HPDE6-E6E7 (cell line): Measurements from ENCODE around the gene LRRC4C.

Experiments
- DNase-seq: peaks from one replicate; pipeline ENCODE4 v3.0.0; 2011; ENCODE audit warnings: missing footprints; ENCODE audit errors: extremely low spot score

The LRRC4C gene

DNA sequence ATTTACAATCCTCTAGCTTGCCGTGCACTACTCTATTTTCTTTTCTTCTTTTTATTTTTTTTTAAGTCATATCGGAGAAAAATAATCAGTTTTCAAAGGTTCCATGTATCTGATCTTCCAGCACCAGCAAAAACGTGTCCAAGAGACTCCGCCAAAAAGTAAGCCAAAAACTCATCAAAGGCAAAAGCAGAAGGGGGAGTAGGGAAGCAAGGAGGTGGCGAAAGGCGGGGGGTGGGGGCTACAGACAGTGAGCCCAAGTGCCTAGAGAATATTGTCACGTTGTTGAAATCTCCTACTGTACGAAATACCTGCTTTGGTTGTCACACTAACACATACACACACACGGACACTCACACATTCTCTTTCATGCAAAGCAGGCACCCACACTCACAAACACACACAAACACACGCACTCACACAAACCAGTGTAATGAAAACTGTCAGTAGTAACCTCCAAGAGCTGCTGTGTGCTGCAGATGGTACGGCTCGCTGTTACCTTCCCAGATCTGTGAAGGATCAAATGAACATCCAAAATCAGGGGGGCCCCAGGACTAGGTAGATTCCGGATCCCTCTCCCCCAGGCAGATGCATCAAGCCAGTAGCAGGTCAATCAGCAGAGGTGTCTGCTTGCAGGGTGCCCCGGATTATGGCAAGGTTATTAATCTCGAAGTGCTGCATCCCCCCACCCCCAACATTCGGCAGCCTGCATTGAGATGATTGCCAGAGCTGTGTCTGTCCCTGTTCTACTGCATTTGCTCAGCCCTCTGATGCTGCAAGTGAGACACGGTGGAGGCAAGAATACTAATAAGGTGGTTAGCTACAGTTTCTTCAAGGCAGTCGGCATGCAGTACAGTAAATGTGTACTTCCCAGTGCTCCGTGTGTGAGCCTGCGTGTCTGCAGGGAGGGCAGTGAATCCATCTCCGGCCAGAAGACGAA, at the start of gene LRRC4C:
TSS of gene LRRC4C (minus strand) at position 188 of the 937 bp plus-strand sequence.
- DNase-seq, result no peak

DNA sequence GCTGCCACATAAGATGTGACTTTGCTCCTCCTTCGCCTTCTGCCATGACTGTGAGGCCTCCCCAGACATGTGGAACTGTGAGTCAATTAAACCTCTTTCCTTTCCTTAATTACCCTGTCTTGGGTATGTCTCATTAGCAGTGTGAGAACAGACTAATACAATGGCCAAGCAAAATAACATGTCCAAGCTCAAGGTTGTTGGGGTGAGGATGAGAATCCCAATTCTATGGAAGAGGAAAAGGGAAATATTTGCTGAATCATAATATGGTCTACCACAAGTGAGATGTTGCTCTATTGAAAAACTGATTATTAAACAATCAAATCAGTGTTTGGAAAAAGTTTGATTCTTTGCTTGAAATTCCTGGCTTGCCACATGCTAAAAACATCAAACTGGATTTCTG, 48.7 kb upstream of the LRRC4C start:
- no peak for DNase-seq

GRCh38 chr11:41499429-41499828, 40.0 kb upstream of the LRRC4C start:
- no peak for DNase-seq

DNA sequence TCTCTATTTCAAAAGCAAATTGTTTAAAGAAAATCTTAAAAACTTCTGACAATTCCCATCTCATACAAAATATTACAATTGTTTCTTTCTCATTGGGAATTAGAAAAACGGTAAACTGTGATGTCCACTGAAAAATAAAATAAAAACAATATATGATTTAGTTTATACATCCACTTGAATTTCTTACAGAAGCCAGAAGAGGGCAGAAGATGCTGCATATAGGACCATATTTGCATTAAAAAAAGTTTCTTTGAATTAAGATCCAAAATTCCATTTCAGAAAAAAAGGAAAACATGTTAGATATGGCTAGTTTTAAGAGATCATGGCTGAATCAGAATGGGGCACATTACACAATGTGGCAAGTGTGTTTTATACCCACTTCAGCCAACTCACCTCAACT, 39.3 kb upstream of the LRRC4C start:
- DNase-seq, result no peak

GRCh38 chr11:41497974-41498373, 38.5 kb upstream of the LRRC4C start:
- no peak for DNase-seq

DNA sequence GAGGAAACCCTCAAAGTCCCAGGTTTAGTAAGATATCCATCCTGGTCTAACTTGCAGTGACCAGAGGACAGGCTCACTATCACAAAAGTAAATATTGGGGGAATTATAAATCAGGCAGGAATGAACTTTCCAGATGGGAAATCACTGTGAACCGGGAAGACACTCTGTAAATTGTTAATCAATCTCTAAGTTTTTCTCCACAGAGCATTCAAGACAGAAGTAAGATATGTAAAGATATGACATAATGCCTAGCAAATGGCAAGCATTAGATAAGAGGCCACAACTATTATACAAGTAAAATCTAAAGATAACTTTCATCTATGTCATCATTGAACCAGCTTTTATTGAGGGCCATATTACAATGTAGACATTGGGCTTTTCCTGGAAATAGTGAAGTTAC, 35.3 kb upstream of the LRRC4C start:
- DNase-seq, result no peak

DNA sequence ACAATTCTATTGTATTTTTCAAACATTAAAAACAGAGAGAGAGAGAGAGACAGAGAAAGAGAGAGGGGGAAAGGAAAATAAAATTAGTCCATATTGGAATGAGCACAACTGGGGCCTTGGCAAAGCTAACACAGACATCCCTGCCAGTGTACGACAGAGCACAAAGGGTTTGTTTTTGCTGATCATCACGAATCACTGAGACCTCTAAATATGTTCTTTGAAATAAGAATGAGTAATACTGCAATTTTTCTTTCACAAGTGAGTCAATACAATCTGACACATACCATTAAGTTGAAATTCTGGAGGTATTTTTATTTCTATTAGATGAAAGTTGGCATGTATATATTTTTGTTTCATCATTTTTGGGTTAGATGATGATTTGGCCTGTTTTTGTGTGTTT, 27.0 kb upstream of the LRRC4C start:
- DNase-seq, result no peak

- no peak for DNase-seq
These were observed 24.5 kb upstream of the LRRC4C start for GRCh38 chr11:41483956-41484355.

- no peak for DNase-seq
These were observed 19.7 kb upstream of the LRRC4C start for GRCh38 chr11:41479179-41479578.

GRCh38 chr11:41461057-41461681, 1.7 kb upstream of the LRRC4C start:
- no peak for DNase-seq

GRCh38 chr11:41458641-41459040, 811 bp downstream of the LRRC4C start:
- no peak for DNase-seq

DNA sequence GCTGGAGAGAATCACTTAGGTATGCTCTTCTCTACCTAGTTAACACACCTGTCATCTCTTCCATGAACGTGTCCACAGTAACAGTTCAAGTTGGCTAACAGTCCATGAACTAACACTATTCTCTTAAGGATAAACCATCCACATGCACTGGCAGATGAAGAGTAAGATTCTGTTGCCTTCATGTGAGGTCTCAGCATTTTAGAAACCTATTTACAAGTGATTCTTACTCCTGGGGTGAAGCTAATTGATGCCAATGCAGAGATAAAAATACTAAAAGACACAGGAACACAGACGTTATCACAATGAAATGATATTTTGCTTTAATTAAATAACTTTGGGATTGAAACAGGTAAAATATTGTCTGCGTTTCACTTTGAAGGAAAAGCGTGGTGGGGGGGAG, 1.3 kb downstream of the LRRC4C start:
- no peak for DNase-seq

DNA sequence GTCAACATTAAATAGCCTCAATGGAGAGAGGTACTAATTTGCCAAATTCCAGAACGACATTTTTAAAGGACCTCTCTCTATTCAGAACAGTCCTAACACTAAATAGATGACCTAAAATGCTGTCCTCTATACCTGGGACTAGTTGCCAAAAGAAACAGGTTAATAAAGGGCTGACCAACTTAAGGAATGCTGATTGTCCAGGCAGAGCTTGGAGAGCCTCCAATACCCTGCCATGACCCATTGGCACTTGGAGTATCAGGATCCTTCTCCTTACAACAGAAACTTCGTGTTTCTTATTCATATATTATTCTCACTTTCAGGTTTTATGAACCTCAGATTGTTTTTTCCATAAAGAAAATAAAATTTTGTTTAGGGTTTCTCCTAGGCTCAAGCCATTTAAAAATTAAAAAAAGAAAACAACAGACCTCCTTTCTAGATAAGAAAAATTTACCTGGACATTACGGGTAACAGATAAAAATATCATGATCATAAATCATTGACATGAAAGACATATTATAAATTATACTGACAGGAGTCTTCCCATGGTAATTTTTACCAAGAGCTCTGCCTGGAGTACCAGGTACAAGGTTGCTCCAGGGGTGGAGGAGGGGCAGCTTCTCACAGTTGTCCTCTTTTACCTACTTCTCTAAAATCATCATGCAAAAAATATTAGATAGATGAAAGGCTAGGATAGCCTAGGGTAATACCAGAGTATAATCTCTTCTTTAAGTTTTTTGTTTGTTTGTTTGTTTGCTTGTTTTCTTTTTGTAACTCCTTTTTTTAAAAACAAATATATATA, 2.0 kb downstream of the LRRC4C start:
- no peak for DNase-seq

- DNase-seq, result no peak
These were observed 3.2 kb downstream of the LRRC4C start for GRCh38 chr11:41456269-41456668.

- no peak for DNase-seq
These were observed 8.4 kb downstream of the LRRC4C start for GRCh38 chr11:41451011-41451410.

DNA sequence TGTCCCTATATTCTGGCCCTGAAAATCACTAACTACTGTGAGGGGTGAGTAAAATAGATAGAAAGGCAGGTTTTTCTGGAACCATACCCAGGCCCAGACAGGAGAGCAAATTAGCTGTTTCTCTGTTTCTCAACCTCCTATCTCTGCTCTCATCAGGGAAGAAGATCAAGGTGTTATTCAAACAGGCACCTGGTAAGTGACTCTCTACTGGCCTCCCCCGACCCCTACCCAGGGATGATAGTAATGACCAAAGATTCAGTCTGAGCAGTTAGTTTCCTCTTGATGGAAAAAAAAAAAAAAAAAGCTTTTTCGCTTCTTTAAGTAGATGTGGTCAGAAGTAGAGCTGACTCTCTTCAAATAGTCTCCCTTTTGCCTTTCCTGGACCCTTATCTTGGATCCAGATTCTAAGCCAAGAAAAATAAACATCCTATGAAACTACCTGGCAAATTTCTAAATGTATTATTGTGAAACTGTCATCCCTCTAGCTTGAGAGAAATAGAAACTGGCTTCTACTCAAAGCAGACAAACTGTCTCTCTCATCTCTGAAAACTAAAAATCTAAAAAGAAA, 9.9 kb downstream of the LRRC4C start:
- DNase-seq, result no peak

DNA sequence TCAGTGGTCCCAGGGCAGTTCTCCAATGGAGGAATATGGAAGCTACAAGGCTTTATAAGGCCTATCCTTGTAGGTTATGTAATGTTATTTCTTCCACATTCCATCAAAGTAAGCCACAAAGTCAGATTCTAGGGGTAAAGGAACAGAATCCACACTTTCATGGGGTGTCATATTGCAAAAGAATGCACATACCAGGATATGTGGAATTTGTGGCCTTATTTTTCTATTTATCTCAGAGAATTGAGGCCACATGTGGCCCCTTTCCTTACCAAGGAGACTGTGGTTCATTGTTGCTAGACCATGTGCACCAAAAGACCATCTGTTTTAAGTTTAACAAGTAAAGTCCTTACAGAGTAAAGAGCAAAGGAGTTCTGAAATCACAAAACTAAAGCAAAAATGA, 12.9 kb downstream of the LRRC4C start:
- DNase-seq, result no peak

- peak; percentile 14 for DNase-seq
These were observed 13.3 kb downstream of the LRRC4C start for GRCh38 chr11:41446107-41446506.

GRCh38 chr11:41437006-41437490, 22.4 kb downstream of the LRRC4C start:
- no peak for DNase-seq

DNA sequence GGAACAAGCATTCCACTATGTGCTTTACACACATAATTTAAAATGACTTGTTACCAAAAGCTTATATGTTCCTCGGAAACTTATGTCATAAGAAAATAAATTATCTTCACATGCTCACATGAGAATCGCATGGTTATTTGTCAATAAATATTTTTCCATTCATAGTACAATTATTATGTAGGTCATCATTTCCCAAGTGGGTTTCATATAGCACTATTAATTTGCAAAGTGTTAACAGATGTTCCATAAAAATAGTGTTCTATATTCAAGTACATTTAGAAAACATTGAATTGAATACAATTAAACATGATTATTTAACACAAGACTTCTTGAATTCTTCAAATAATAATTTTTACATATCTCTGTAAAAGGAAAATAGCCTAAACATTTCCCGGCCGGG, 23.9 kb downstream of the LRRC4C start:
- no peak for DNase-seq

GRCh38 chr11:41431784-41432183, 27.7 kb downstream of the LRRC4C start:
- DNase-seq, result no peak

DNA sequence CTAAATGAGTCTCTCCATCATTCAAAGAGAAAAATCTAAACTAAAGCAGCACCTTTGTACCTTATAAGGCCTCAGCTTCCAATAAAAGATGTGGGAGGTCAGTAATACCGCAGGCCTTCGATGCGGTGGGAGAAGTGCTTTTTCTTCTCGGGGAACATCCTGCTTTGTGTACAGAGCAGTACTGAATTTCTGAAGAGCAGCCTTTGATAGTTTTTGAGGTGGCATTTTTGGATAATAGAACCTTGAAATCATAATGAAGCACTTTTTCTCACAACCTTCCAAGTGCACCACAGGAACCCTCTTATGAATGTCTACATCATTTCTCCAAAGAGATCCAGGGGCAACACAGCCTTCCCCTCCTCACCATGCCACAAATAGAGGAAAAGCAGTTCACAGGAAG, 39.6 kb downstream of the LRRC4C start:
- no peak for DNase-seq
